Esophagus muscularis mucosa (tissue), 4 donors: ENCODE data around the gene FAM151B.

ENCODE experiments used
- CTCF ChIP-seq, 3 experiments: fragments of 200-600 bp in 2 of 3; fragments of 450-650 bp in 1 of 3; sonication (generic) in 2 of 3; IDR thresholded peaks; one replicate each; pipeline ENCODE4 v1.5.1; 2017 to 2019; ENCODE audit warnings: antibody characterized with exemption in 3 of 3, mild to moderate bottlenecking in 2 of 3, moderate library complexity in 1 of 3
- EP300 ChIP-seq: sonication (generic); formaldehyde crosslinking; IDR thresholded peaks from one replicate; pipeline ENCODE4 v1.6.1; 2017; ENCODE audit warnings: antibody characterized with exemption
- POLR2A ChIP-seq: fragments of 450-650 bp; IDR thresholded peaks from one replicate; pipeline ENCODE4 v1.6.1; 2017; ENCODE audit warnings: antibody characterized with exemption, moderate library complexity, mild to moderate bottlenecking, low read depth
- POLR2AphosphoS5 ChIP-seq, 2 donors: sonication (generic); formaldehyde crosslinking; IDR thresholded peaks; one replicate each; pipeline ENCODE4 v1.6.1; 2017; ENCODE audit warnings: antibody characterized with exemption in 2 of 2

GRCh38 chr5:80487829-80488721, at the start of gene FAM151B:
- peak in 1 of 3 experiments; percentile 16 for TF ChIP-seq CTCF (IDR thresholded peaks at IDR 0.05)
- no peak for TF ChIP-seq EP300
- no peak for TF ChIP-seq POLR2A
- peak; percentile 43 to 69 for TF ChIP-seq POLR2AphosphoS5 (IDR thresholded peaks at IDR 0.05)
